Measurements from ENCODE around the gene STAT6.

Gene STAT6

DNA sequence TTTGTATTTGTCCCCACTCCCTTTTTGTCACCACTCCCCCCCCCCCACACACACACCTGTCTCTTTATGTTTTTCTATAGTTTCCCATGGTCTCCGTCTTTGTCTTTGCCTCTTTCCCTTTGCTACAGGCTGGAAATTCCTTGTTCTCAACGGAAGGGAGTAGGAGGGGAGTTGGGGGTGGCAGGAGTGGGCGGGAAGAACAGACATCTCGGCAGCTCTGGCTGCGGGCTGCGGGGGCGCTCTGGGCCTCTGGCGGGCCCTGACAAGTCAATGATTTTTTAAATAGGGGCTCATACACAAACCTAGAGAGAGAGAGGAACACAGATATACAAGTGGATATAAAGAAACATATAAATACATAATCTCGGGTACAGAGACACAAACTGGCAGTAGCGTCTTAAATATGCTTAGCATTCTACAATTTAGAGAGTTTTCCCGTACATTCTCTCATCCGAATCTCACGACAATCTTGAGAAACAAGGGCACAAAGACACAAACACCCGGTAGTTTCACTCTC, 24.6 kb downstream of the STAT6 start (continued):
- TF ChIP-seq ZNF704 (tag by site-specific recombination; IDR thresholded peaks at IDR 0.05) = no peak
- no peak for TF ChIP-seq HOXA7 (CRISPR knock-in tag; IDR thresholded peaks at IDR 0.05; ENCODE audit: borderline replicate concordance)
- TF ChIP-seq YY1 (tag by site-specific recombination; IDR thresholded peaks at IDR 0.05) = no peak
- no peak for TF ChIP-seq ZNF623 (tag by site-specific recombination; IDR thresholded peaks at IDR 0.05)
- no peak for TF ChIP-seq PBX3 (CRISPR knock-in tag; IDR thresholded peaks at IDR 0.05)
- no peak for TF ChIP-seq ZBTB21 (tag by site-specific recombination; IDR thresholded peaks at IDR 0.05)
- TF ChIP-seq, protein P1, sequence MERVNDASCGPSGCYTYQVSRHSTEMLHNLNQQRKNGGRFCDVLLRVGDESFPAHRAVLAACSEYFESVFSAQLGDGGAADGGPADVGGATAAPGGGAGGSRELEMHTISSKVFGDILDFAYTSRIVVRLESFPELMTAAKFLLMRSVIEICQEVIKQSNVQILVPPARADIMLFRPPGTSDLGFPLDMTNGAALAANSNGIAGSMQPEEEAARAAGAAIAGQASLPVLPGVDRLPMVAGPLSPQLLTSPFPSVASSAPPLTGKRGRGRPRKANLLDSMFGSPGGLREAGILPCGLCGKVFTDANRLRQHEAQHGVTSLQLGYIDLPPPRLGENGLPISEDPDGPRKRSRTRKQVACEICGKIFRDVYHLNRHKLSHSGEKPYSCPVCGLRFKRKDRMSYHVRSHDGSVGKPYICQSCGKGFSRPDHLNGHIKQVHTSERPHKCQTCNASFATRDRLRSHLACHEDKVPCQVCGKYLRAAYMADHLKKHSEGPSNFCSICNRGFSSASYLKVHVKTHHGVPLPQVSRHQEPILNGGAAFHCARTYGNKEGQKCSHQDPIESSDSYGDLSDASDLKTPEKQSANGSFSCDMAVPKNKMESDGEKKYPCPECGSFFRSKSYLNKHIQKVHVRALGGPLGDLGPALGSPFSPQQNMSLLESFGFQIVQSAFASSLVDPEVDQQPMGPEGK (tag by site-specific recombination; IDR thresholded peaks at IDR 0.05) = peak; percentile 74; the same call in 1 of the 2 replicates
- TF ChIP-seq ZNF529 (tag by site-specific recombination; IDR thresholded peaks at IDR 0.05; ENCODE audit: insufficient replicate concordance) = no peak
- no peak for TF ChIP-seq ZNF707 (tag by site-specific recombination; IDR thresholded peaks at IDR 0.05)
- 0 out of 2 replicates have a peak, but pooled peaks have one; percentile 22 for TF ChIP-seq KLF16 (tag by site-specific recombination; IDR thresholded peaks at IDR 0.05)
- TF ChIP-seq ZNF239 (tag by site-specific recombination; IDR thresholded peaks at IDR 0.05) = no peak
- peak; percentile 77 for TF ChIP-seq ZNF335 (tag by site-specific recombination; conservative IDR thresholded peaks at IDR 0.05)
- no peak for TF ChIP-seq ZNF549 (tag by site-specific recombination; IDR thresholded peaks at IDR 0.05)
- TF ChIP-seq ZNF670 (tag by site-specific recombination; IDR thresholded peaks at IDR 0.05; ENCODE audit: low read depth) = no peak
- TF ChIP-seq GLIS1 (tag by site-specific recombination; IDR thresholded peaks at IDR 0.05) = no peak
- TF ChIP-seq, protein P2, sequence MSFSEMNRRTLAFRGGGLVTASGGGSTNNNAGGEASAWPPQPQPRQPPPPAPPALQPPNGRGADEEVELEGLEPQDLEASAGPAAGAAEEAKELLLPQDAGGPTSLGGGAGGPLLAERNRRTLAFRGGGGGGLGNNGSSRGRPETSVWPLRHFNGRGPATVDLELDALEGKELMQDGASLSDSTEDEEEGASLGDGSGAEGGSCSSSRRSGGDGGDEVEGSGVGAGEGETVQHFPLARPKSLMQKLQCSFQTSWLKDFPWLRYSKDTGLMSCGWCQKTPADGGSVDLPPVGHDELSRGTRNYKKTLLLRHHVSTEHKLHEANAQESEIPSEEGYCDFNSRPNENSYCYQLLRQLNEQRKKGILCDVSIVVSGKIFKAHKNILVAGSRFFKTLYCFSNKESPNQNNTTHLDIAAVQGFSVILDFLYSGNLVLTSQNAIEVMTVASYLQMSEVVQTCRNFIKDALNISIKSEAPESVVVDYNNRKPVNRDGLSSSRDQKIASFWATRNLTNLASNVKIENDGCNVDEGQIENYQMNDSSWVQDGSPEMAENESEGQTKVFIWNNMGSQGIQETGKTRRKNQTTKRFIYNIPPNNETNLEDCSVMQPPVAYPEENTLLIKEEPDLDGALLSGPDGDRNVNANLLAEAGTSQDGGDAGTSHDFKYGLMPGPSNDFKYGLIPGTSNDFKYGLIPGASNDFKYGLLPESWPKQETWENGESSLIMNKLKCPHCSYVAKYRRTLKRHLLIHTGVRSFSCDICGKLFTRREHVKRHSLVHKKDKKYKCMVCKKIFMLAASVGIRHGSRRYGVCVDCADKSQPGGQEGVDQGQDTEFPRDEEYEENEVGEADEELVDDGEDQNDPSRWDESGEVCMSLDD (tag by site-specific recombination; IDR thresholded peaks at IDR 0.05) = 0 out of 2 replicates have a peak, but pooled peaks have one; percentile 32
- TF ChIP-seq ZNF654 (tag by site-specific recombination; IDR thresholded peaks at IDR 0.05; ENCODE audit: low read depth) = no peak
- no peak for TF ChIP-seq GLI4 (tag by site-specific recombination; IDR thresholded peaks at IDR 0.05)
- peak; percentile 45 for TF ChIP-seq IKZF3 (tag by site-specific recombination; IDR thresholded peaks at IDR 0.05)
- no peak for TF ChIP-seq ZNF214 (tag by site-specific recombination; IDR thresholded peaks at IDR 0.05; ENCODE audit: borderline replicate concordance)
- 0 out of 2 replicates have a peak, but pooled peaks have one; percentile 28 for TF ChIP-seq ZNF2 (tag by site-specific recombination; IDR thresholded peaks at IDR 0.05)
- no peak for TF ChIP-seq GLI2 (tag by site-specific recombination; IDR thresholded peaks at IDR 0.05; ENCODE audit: borderline replicate concordance, low read depth)
- no peak for TF ChIP-seq PRDM1 (tag by site-specific recombination; IDR thresholded peaks at IDR 0.05)
- no peak for TF ChIP-seq ZNF701 (tag by site-specific recombination; IDR thresholded peaks at IDR 0.05)
- no peak for TF ChIP-seq BCL11A (tag by site-specific recombination; IDR thresholded peaks at IDR 0.05; ENCODE audit: low read depth)
- TF ChIP-seq ZNF133 (tag by site-specific recombination; IDR thresholded peaks at IDR 0.05) = no peak
- no peak for TF ChIP-seq SCRT1 (tag by site-specific recombination; IDR thresholded peaks at IDR 0.05; ENCODE audit: borderline replicate concordance)
- TF ChIP-seq ZNF555 (tag by site-specific recombination; conservative IDR thresholded peaks at IDR 0.05) = no peak
- TF ChIP-seq SP2 (tag by site-specific recombination; IDR thresholded peaks at IDR 0.05) = peak; percentile 4
- TF ChIP-seq, protein P3, sequence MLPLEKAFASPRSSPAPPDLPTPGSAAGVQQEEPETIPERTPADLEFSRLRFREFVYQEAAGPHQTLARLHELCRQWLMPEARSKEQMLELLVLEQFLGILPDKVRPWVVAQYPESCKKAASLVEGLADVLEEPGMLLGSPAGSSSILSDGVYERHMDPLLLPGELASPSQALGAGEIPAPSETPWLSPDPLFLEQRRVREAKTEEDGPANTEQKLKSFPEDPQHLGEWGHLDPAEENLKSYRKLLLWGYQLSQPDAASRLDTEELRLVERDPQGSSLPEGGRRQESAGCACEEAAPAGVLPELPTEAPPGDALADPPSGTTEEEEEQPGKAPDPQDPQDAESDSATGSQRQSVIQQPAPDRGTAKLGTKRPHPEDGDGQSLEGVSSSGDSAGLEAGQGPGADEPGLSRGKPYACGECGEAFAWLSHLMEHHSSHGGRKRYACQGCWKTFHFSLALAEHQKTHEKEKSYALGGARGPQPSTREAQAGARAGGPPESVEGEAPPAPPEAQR (tag by site-specific recombination; IDR thresholded peaks at IDR 0.05) = no peak
- no peak for TF ChIP-seq ZNF621 (tag by site-specific recombination; IDR thresholded peaks at IDR 0.05)
